Neural crest cell (in vitro differentiated cells): ENCODE results near the gene ABCC3. TPM values are rescaled to one million over a fixed set of nuclear protein-coding genes. Genes with fewer than 3 reads are reported as not detected.

ENCODE experiments used
- DNase-seq: peaks from one replicate; pipeline ENCODE4 v3.0.0; 2021; ENCODE audit warnings: low read depth, mixed read lengths, low spot score
- H3K27ac Mint-ChIP-seq: one replicate; pipeline ENCODE4 v1.8.0; 2021; ENCODE audit warnings: mild to moderate bottlenecking, mixed read lengths; ENCODE audit not compliant: unreplicated experiment
- H3K27me3 Mint-ChIP-seq: 2 replicates; pipeline ENCODE4 v1.8.0; 2021; ENCODE audit warnings: low read depth, mild to moderate bottlenecking, mixed read lengths
- H3K36me3 Mint-ChIP-seq: 2 replicates; pipeline ENCODE4 v1.8.0; 2021; ENCODE audit warnings: low read depth, mild to moderate bottlenecking, mixed read lengths
- H3K4me1 Mint-ChIP-seq: 2 replicates; pipeline ENCODE4 v1.8.0; 2021; ENCODE audit warnings: mixed read lengths
- H3K4me3 Mint-ChIP-seq: one replicate; pipeline ENCODE4 v1.8.0; 2021; ENCODE audit warnings: mild to moderate bottlenecking, mixed read lengths
- H3K9me3 Mint-ChIP-seq: 2 replicates; pipeline ENCODE4 v1.8.0; 2021; ENCODE audit warnings: mixed read lengths
- CTCF ChIP-seq: fragments of 200-600 bp; sonication (generic); conservative IDR thresholded peaks from 2 replicates; pipeline ENCODE4 v1.5.0; 2021; ENCODE audit warnings: antibody characterized with exemption, mild to moderate bottlenecking
- total RNA-seq: library from RNA; stranded (reverse); gene quantifications from 2 replicates; pipeline ENCODE4 v1.2.1, GENCODE V29; 2021

Gene ABCC3
- total RNA-seq, 1 donor from 2014 or later, result not detected

GRCh38 chr17:50668025-50668837 lies 33.5 kb downstream of the ABCC3 start:
- Mint-ChIP-seq H3K9me3 (no peaks in the 10 kb centered on the region), H3K4me1 (no peaks in the 10 kb centered on the region), H3K36me3 (no peaks in the 10 kb centered on the region), H3K4me3 (no peak overlapping the region), H3K27ac (peak overlapping the region; percentile 35), H3K27me3 (no peaks in the 10 kb centered on the region)
- TF ChIP-seq CTCF, result no peak
- DNase-seq, result no peak

- Mint-ChIP-seq H3K27ac (no peak overlapping the region), H3K36me3 (no peaks in the 10 kb centered on the region), H3K9me3 (no peaks in the 10 kb centered on the region), H3K4me3 (no peak overlapping the region), H3K4me1 (no peaks in the 10 kb centered on the region), H3K27me3 (no peaks in the 10 kb centered on the region)
- no peak for TF ChIP-seq CTCF
- DNase-seq, result no peak
Measured at GRCh38 chr17:50668838-50669581, 34.3 kb downstream of the ABCC3 start.

GRCh38 chr17:50672071-50672470 lies 37.4 kb downstream of the ABCC3 start:
- H3K9me3 Mint-ChIP-seq, result no peaks in the 10 kb centered on the region
- no peaks in the 10 kb centered on the region for H3K4me1 Mint-ChIP-seq
- no peak for TF ChIP-seq CTCF
- DNase-seq, result no peak
- H3K4me3 Mint-ChIP-seq, result no peak overlapping the region
- no peak overlapping the region for H3K27ac Mint-ChIP-seq
- H3K27me3 Mint-ChIP-seq, result no peaks in the 10 kb centered on the region
- H3K36me3 Mint-ChIP-seq, result no peaks in the 10 kb centered on the region

- TF ChIP-seq CTCF, result no peak
- Mint-ChIP-seq H3K9me3 (no peaks in the 10 kb centered on the region), H3K27ac (no peak overlapping the region), H3K27me3 (no peaks in the 10 kb centered on the region), H3K4me1 (no peaks in the 10 kb centered on the region), H3K36me3 (no peaks in the 10 kb centered on the region), H3K4me3 (no peak overlapping the region)
- no peak for DNase-seq
Measured at GRCh38 chr17:50672831-50673551, 38.3 kb downstream of the ABCC3 start.

GRCh38 chr17:50675190-50675589 lies 40.5 kb downstream of the ABCC3 start:
- no peaks in the 10 kb centered on the region for H3K27me3 Mint-ChIP-seq
- no peaks in the 10 kb centered on the region for H3K36me3 Mint-ChIP-seq
- H3K27ac Mint-ChIP-seq, result peak overlapping the region; percentile 19
- H3K4me3 Mint-ChIP-seq, result no peak overlapping the region
- H3K4me1 Mint-ChIP-seq, result no peaks in the 10 kb centered on the region
- no peak for TF ChIP-seq CTCF
- DNase-seq, result no peak
- no peaks in the 10 kb centered on the region for H3K9me3 Mint-ChIP-seq
